Hepatocyte (in vitro differentiated cells): Measurements from ENCODE around the gene DNAH9. TPM values are rescaled to one million over a fixed set of nuclear protein-coding genes. Genes with fewer than 3 reads are reported as not detected.

Source experiments
- DNase-seq: peaks from one replicate; pipeline ENCODE4 v3.0.0-alpha.2; 2016; ENCODE audit warnings: low spot score
- H2AFZ ChIP-seq: fragments of 200-600 bp; sonication (generic); 2 replicates; pipeline ENCODE4 v1.6.0; 2016; ENCODE audit warnings: antibody characterized with exemption, mild to moderate bottlenecking
- H3K27ac ChIP-seq: fragments of 200-600 bp; sonication (generic); 2 replicates; pipeline ENCODE4 v1.5.1; 2016; ENCODE audit warnings: mild to moderate bottlenecking
- H3K27me3 ChIP-seq: fragments of 200-600 bp; sonication (generic); 2 replicates; pipeline ENCODE4 v1.6.1; 2016
- H3K36me3 ChIP-seq: fragments of 200-600 bp; sonication (generic); replicated peaks from 2 replicates; pipeline ENCODE4 v1.5.1; 2016; ENCODE audit warnings: low read depth; ENCODE audit not compliant: insufficient read depth
- H3K4me1 ChIP-seq: fragments of 200-600 bp; sonication (generic); 2 replicates; pipeline ENCODE4 v1.5.1; 2016; ENCODE audit warnings: mild to moderate bottlenecking, moderate library complexity; ENCODE audit not compliant: insufficient read depth
- H3K4me2 ChIP-seq: fragments of 200-600 bp; sonication (generic); 2 replicates; pipeline ENCODE4 v1.6.0; 2016
- H3K4me3 ChIP-seq: fragments of 200-600 bp; sonication (generic); 2 replicates; pipeline ENCODE4 v1.5.1; 2016; ENCODE audit warnings: mild to moderate bottlenecking
- H3K79me2 ChIP-seq: fragments of 200-600 bp; sonication (generic); 2 replicates; pipeline ENCODE4 v1.6.0; 2017; ENCODE audit warnings: mild to moderate bottlenecking
- H3K9me2 ChIP-seq: fragments of 200-600 bp; sonication (generic); replicated peaks from 2 replicates; pipeline ENCODE4 v1.6.0; 2017; ENCODE audit warnings: mild to moderate bottlenecking; ENCODE audit not compliant: insufficient read depth
- H3K9me3 ChIP-seq: fragments of 200-600 bp; sonication (generic); 2 replicates; pipeline ENCODE4 v1.5.1; 2016; ENCODE audit warnings: low read depth, mild to moderate bottlenecking
- H4K20me1 ChIP-seq: fragments of 200-600 bp; sonication (generic); 2 replicates; pipeline ENCODE4 v1.6.0; 2016; ENCODE audit warnings: mild to moderate bottlenecking; ENCODE audit not compliant: insufficient read depth, poor library complexity, severe bottlenecking
- EZH2 ChIP-seq: fragments of 200-600 bp; sonication (generic); IDR thresholded peaks from 2 replicates; pipeline ENCODE4 v1.6.1; 2016; ENCODE audit warnings: antibody characterized with exemption, mild to moderate bottlenecking, borderline replicate concordance
- EZH2phosphoT487 ChIP-seq: fragments of 200-600 bp; sonication (generic); IDR thresholded peaks from one replicate; pipeline ENCODE4 v1.6.1; 2018; ENCODE audit warnings: antibody characterized with exemption, mild to moderate bottlenecking, low read depth, moderate library complexity; ENCODE audit not compliant: unreplicated experiment, severe bottlenecking
- WGBS: methylation state at CpG from one replicate; pipeline ENCODE4 v1.1.6; 2016; ENCODE audit warnings: low lambda C conversion rate; ENCODE audit errors: missing lambda C conversion rate; 5-methylcytosine and 5-hydroxymethylcytosine counted together
- polyA plus RNA-seq: library from polyadenylated mRNA; unstranded; fragments of >200 nt; fragmentation: Nextera tagmentation; extraction: Ambion mirVana; gene quantifications from 2 replicates; pipeline ENCODE4 v1.2.1, GENCODE V29; 2016
- total RNA-seq: library from RNA; depleted of rRNA; stranded (reverse); fragments of >200 nt; gene quantifications from 2 replicates; pipeline ENCODE4 v1.2.3, GENCODE V29; 2014
- TF ChIP-seq, protein P1 (sequence below): fragments of 200-600 bp; sonication (generic); IDR thresholded peaks from 2 replicates; pipeline ENCODE4 v1.5.1; 2016; ENCODE audit warnings: antibody characterized with exemption, mild to moderate bottlenecking; ENCODE audit not compliant: poor library complexity

The DNAH9 gene
- total and polyA plus RNA-seq, 2 experiments from 2014 or later = 1.2 to 2.7 TPM

DNA sequence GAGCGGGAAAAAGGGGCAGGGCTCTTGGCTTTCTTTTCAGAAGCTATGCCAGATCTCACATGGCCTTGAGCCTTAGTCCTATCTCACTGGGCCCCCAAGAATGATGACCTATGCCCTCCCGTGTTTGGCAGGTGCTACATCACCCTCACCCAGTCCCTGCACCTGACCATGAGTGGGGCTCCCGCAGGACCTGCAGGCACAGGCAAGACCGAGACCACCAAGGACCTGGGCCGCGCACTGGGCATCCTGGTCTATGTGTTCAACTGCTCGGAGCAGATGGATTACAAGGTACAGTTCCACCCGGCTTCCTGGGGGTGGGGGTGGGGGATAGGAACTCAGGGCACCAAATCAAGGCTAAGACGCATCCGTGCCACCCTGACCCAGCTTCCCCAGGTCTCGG lies 120.9 kb downstream of the DNAH9 start:
- H3K27me3 ChIP-seq = no peaks in the 10 kb centered on the region
- no peaks in the 10 kb centered on the region for H3K4me1 ChIP-seq
- 98% methylated on average over 11 of the region's 11 CpGs for WGBS
- H3K27ac ChIP-seq = no peak overlapping the region
- no peak overlapping the region for H3K4me2 ChIP-seq
- H3K4me3 ChIP-seq = no peak overlapping the region
- H3K79me2 ChIP-seq = no peaks in the 10 kb centered on the region
- H3K36me3 ChIP-seq = no peaks in the 10 kb centered on the region
- H3K9me3 ChIP-seq = no peaks in the 10 kb centered on the region
- TF ChIP-seq, protein P1, sequence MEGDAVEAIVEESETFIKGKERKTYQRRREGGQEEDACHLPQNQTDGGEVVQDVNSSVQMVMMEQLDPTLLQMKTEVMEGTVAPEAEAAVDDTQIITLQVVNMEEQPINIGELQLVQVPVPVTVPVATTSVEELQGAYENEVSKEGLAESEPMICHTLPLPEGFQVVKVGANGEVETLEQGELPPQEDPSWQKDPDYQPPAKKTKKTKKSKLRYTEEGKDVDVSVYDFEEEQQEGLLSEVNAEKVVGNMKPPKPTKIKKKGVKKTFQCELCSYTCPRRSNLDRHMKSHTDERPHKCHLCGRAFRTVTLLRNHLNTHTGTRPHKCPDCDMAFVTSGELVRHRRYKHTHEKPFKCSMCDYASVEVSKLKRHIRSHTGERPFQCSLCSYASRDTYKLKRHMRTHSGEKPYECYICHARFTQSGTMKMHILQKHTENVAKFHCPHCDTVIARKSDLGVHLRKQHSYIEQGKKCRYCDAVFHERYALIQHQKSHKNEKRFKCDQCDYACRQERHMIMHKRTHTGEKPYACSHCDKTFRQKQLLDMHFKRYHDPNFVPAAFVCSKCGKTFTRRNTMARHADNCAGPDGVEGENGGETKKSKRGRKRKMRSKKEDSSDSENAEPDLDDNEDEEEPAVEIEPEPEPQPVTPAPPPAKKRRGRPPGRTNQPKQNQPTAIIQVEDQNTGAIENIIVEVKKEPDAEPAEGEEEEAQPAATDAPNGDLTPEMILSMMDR = no peak
- no peak for TF ChIP-seq EZH2phosphoT487
- no peak for TF ChIP-seq EZH2
- H3K9me2 ChIP-seq = no peaks in the 10 kb centered on the region
- H2AFZ ChIP-seq = no peak overlapping the region
- DNase-seq = no peak
- no peaks in the 10 kb centered on the region for H4K20me1 ChIP-seq

DNA sequence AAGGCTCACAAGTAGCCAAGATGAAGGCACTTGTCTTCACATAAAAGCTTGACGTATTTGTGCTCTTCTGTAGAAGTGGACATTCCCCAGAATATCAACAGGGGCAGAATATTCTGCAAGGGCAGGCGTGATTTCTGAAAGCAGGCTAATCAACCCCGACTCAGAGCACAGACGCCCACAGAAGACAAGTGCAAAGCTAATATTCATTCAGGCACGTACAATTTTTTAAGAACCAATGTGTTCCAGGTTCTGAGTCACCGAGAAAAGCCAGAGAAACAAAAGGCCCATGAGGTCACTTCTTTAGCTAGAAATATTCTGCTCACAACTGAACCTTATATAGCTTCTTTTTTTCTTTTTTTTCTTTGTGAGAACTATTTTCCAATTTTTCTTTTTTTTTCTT lies 121.6 kb downstream of the DNAH9 start:
- no peak overlapping the region for H2AFZ ChIP-seq
- TF ChIP-seq, protein P1 = no peak
- TF ChIP-seq EZH2 (no peak), EZH2phosphoT487 (no peak)
- no peaks in the 10 kb centered on the region for H3K36me3 ChIP-seq
- H3K4me1 ChIP-seq = no peaks in the 10 kb centered on the region
- DNase-seq = no peak
- H4K20me1 ChIP-seq = no peaks in the 10 kb centered on the region
- H3K27ac ChIP-seq = no peak overlapping the region
- 85% methylated on average over 6 of the region's 6 CpGs for WGBS
- H3K9me2 ChIP-seq = no peaks in the 10 kb centered on the region
- no peaks in the 10 kb centered on the region for H3K27me3 ChIP-seq
- no peak overlapping the region for H3K4me3 ChIP-seq
- no peak overlapping the region for H3K4me2 ChIP-seq
- H3K79me2 ChIP-seq = no peaks in the 10 kb centered on the region
- no peaks in the 10 kb centered on the region for H3K9me3 ChIP-seq

DNA sequence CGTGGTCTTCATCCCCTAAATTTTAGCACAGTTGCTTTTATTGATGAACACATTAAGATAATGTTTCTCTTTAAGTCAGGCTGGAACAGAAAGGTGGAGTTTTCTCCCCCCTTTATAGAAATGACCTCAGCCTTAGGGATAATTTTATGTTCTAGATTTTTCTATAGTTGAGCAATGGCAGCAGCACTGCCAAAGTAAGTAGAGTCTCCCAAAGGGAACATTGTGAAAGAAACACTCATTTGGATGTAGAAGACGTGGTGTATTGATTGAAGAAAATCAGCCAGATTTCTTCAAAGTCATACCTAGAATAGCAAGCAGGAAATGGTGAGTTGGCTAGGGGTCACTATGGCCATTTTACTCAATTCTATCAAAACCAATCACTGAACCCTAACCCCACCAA lies 122.5 kb downstream of the DNAH9 start:
- 70% methylated on average over 2 of the region's 2 CpGs for WGBS
- Histone ChIP-seq H2AFZ (no peak overlapping the region), H3K27me3 (no peaks in the 10 kb centered on the region), H3K79me2 (no peaks in the 10 kb centered on the region), H3K9me3 (no peaks in the 10 kb centered on the region), H4K20me1 (no peaks in the 10 kb centered on the region), H3K4me2 (no peak overlapping the region), H3K9me2 (no peaks in the 10 kb centered on the region), H3K4me3 (no peak overlapping the region), H3K36me3 (no peaks in the 10 kb centered on the region), H3K4me1 (no peaks in the 10 kb centered on the region), H3K27ac (no peak overlapping the region)
- no peak for DNase-seq
- TF ChIP-seq, protein P1 = no peak
- TF ChIP-seq EZH2 (no peak), EZH2phosphoT487 (no peak)

DNA sequence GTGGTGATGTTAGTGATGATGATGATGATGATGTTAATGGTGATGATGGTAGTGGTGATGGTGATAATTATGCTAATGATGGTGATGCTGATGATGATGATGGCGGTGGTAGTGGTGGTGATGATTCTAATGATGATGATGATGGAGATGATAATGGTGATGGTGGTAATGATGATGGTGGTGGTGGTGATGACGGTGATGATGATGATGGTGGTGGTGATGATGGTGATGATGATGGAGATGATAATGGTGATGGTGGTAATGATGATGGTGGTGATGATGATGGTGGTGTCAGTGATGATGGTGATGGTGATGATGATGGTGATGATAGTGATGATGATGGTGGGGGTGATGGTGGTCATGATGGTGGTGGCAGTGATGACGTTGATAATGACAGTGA lies 132.5 kb downstream of the DNAH9 start:
- 96% methylated on average over 3 of the region's 3 CpGs for WGBS
- Histone ChIP-seq H2AFZ (no peak overlapping the region), H4K20me1 (no peaks in the 10 kb centered on the region), H3K27me3 (no peaks in the 10 kb centered on the region), H3K4me1 (no peaks in the 10 kb centered on the region), H3K36me3 (no peaks in the 10 kb centered on the region), H3K9me2 (no peaks in the 10 kb centered on the region), H3K4me3 (no peak overlapping the region), H3K4me2 (no peak overlapping the region), H3K79me2 (no peaks in the 10 kb centered on the region), H3K9me3 (no peaks in the 10 kb centered on the region), H3K27ac (no peak overlapping the region)
- TF ChIP-seq EZH2 (no peak), EZH2phosphoT487 (no peak)
- no peak for DNase-seq
